Upper lobe of left lung (tissue), 4 donors: ENCODE measurements around the gene MTX2.

Experiments used
- EP300 ChIP-seq, 4 donors: sonication (generic); formaldehyde crosslinking; IDR thresholded peaks; one replicate each; pipeline ENCODE4 v1.5.1; 2017; ENCODE audit warnings: antibody characterized with exemption in 4 of 4, control low read depth in 2 of 4
- POLR2A ChIP-seq, 4 donors: fragments of 450-650 bp; IDR thresholded peaks; one replicate each; pipeline ENCODE4 v1.5.1; 2016 to 2017; ENCODE audit warnings: antibody characterized with exemption in 4 of 4, mild to moderate bottlenecking in 2 of 4
- POLR2AphosphoS5 ChIP-seq, 2 donors: sonication (generic); formaldehyde crosslinking; IDR thresholded peaks; one replicate each; pipeline ENCODE4 v1.5.1; 2017; ENCODE audit warnings: antibody characterized with exemption in 2 of 2
- TF ChIP-seq, protein P1 (sequence below), 6 experiments: fragments of 450-650 bp in 4 of 6; fragments of 200-600 bp in 2 of 6; sonication (generic) in 2 of 6; IDR thresholded peaks; one replicate each; pipeline ENCODE4 v1.5.1; 2016 to 2019; ENCODE audit warnings: antibody characterized with exemption in 6 of 6

DNA sequence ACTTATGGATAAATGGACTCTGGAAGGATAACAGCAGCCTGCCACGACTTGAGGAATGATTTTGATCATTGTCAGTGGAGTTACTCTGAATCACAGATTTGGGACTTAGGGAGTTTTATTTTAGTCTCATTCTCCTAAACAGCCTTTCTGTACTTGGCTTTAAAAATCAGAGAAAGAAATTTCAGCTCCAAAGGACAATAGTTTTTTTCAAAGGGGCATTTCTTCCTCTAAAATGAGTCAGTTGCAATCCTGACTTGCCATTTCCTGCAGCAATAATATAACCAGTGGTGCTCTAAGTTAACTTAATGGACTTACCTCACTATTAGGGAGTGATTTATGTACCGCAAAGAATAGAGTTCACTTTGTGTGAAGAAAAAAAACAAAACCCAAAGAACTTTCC lies 35.1 kb upstream of the MTX2 start:
- TF ChIP-seq, protein P1, sequence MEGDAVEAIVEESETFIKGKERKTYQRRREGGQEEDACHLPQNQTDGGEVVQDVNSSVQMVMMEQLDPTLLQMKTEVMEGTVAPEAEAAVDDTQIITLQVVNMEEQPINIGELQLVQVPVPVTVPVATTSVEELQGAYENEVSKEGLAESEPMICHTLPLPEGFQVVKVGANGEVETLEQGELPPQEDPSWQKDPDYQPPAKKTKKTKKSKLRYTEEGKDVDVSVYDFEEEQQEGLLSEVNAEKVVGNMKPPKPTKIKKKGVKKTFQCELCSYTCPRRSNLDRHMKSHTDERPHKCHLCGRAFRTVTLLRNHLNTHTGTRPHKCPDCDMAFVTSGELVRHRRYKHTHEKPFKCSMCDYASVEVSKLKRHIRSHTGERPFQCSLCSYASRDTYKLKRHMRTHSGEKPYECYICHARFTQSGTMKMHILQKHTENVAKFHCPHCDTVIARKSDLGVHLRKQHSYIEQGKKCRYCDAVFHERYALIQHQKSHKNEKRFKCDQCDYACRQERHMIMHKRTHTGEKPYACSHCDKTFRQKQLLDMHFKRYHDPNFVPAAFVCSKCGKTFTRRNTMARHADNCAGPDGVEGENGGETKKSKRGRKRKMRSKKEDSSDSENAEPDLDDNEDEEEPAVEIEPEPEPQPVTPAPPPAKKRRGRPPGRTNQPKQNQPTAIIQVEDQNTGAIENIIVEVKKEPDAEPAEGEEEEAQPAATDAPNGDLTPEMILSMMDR (IDR thresholded peaks at IDR 0.05), result no peak
- TF ChIP-seq POLR2A (IDR thresholded peaks at IDR 0.05) (no peak), EP300 (IDR thresholded peaks at IDR 0.05) (no peak), POLR2AphosphoS5 (IDR thresholded peaks at IDR 0.05) (no peak)
